CD14-positive monocyte (primary cell): ENCODE data around the gene EID2. TPM values are rescaled to one million over a fixed set of nuclear protein-coding genes. Genes with fewer than 3 reads are reported as not detected.

Experiments used
- DNase-seq, 3 donors: peaks; one replicate each; pipeline ENCODE4 v3.0.0-alpha.2; 2011 to 2022
- H2AFZ ChIP-seq: 2 replicates; pipeline ENCODE4 v1.6.0; 2012; ENCODE audit warnings: mild to moderate bottlenecking, low read depth, low read length, inconsistent platforms; ENCODE audit not compliant: insufficient read depth, poor library complexity, severe bottlenecking
- H3K27ac ChIP-seq, 2 donors: 1 replicate in 1 of 2; 2 replicates in 1 of 2; pipeline ENCODE4 v1.5.1; 2012 to 2013; ENCODE audit warnings: low read length in 2 of 2, control low read depth in 1 of 2, inconsistent platforms in 1 of 2, low read depth in 1 of 2, mild to moderate bottlenecking in 1 of 2
- H3K27me3 ChIP-seq, 2 donors: one replicate each; pipeline versions ENCODE4 v1.6.0 to v1.6.1; 2011 to 2013; ENCODE audit warnings: low read length in 2 of 2; ENCODE audit not compliant: control insufficient read depth in 2 of 2, insufficient read depth in 2 of 2
- H3K36me3 ChIP-seq, 2 donors: replicated peaks in 1 of 2; 1 replicate in 1 of 2; 2 replicates in 1 of 2; pipeline versions ENCODE4 v1.5.1 to v1.6.1; 2012 to 2013; ENCODE audit warnings: low read length in 2 of 2, control low read depth in 1 of 2, inconsistent platforms in 1 of 2, mild to moderate bottlenecking in 1 of 2; ENCODE audit not compliant: insufficient read depth in 2 of 2, control insufficient read depth in 1 of 2
- H3K4me1 ChIP-seq, 2 donors: 1 replicate in 1 of 2; 2 replicates in 1 of 2; pipeline versions ENCODE4 v1.5.1 to v1.6.1; 2012 to 2013; ENCODE audit warnings: low read length in 2 of 2, control low read depth in 1 of 2, inconsistent platforms in 1 of 2, mild to moderate bottlenecking in 1 of 2, moderate library complexity in 1 of 2; ENCODE audit not compliant: insufficient read depth in 2 of 2, control insufficient read depth in 1 of 2
- H3K4me2 ChIP-seq: replicated peaks from 2 replicates; pipeline ENCODE3; 2012; ENCODE audit warnings: low read length, moderate library complexity, mild to moderate bottlenecking; ENCODE audit not compliant: poor library complexity, severe bottlenecking; ENCODE audit errors: extremely low read depth
- H3K4me3 ChIP-seq, 3 experiments: fragments of 200-600 bp in 1 of 3; sonication (generic) in 1 of 3; replicated peaks in 1 of 3; 1 replicate in 2 of 3; 2 replicates in 1 of 3; pipeline ENCODE4 v1.5.1; 2011 to 2013; ENCODE audit warnings: low read length in 3 of 3, mild to moderate bottlenecking in 3 of 3, control low read depth in 2 of 3, low read depth in 2 of 3, inconsistent platforms in 1 of 3, moderate library complexity in 1 of 3
- H3K79me2 ChIP-seq: 2 replicates; pipeline ENCODE4 v1.6.0; 2012; ENCODE audit warnings: mild to moderate bottlenecking, control low read depth, inconsistent platforms, low read length, moderate library complexity; ENCODE audit not compliant: insufficient read depth
- H3K9ac ChIP-seq: 2 replicates; pipeline ENCODE4 v1.6.0; 2017; ENCODE audit warnings: low read length, mild to moderate bottlenecking; ENCODE audit not compliant: insufficient read depth, poor library complexity, severe bottlenecking
- H3K9me3 ChIP-seq, 2 donors: replicated peaks in 1 of 2; 1 replicate in 1 of 2; 2 replicates in 1 of 2; pipeline versions ENCODE4 v1.5.1 to v1.6.1; 2012 to 2013; ENCODE audit warnings: low read length in 2 of 2, control low read depth in 1 of 2; ENCODE audit not compliant: control insufficient read depth in 1 of 2, insufficient read depth in 1 of 2
- H4K20me1 ChIP-seq: 2 replicates; pipeline ENCODE4 v1.6.0; 2012; ENCODE audit warnings: mild to moderate bottlenecking, low read length, control low read depth, moderate library complexity; ENCODE audit not compliant: insufficient read depth
- H3K27ac Mint-ChIP-seq, 7 donors: one replicate each; pipeline ENCODE4 v1.8.0; 2020; ENCODE audit warnings: mild to moderate bottlenecking in 7 of 7, mixed read lengths in 7 of 7, moderate library complexity in 6 of 7, inconsistent platforms in 2 of 7
- H3K27me3 Mint-ChIP-seq, 3 donors: one replicate each; pipeline ENCODE4 v1.8.0; 2021 to 2022; ENCODE audit warnings: low read depth in 3 of 3, mild to moderate bottlenecking in 3 of 3, mixed read lengths in 3 of 3, moderate library complexity in 3 of 3, inconsistent platforms in 1 of 3
- H3K36me3 Mint-ChIP-seq, 2 donors: one replicate each; pipeline ENCODE4 v1.8.0; 2020; ENCODE audit warnings: mixed read lengths in 2 of 2, inconsistent platforms in 1 of 2, mild to moderate bottlenecking in 1 of 2
- H3K4me1 Mint-ChIP-seq: one replicate; pipeline ENCODE4 v1.8.0; 2020; ENCODE audit warnings: mild to moderate bottlenecking, mixed read lengths
- H3K4me3 Mint-ChIP-seq, 2 donors: one replicate each; pipeline ENCODE4 v1.8.0; 2020; ENCODE audit warnings: mild to moderate bottlenecking in 2 of 2, mixed read lengths in 2 of 2, moderate library complexity in 1 of 2
- H3K9me3 Mint-ChIP-seq, 7 donors: one replicate each; pipeline ENCODE4 v1.8.0; 2020 to 2022; ENCODE audit warnings: mixed read lengths in 7 of 7, mild to moderate bottlenecking in 6 of 7, moderate library complexity in 6 of 7, inconsistent platforms in 2 of 7
- CTCF ChIP-seq: fragments of 200-600 bp; IDR thresholded peaks from one replicate; pipeline ENCODE4 v1.8.0; 2022; ENCODE audit warnings: antibody characterized with exemption, mild to moderate bottlenecking
- WGBS: methylation state at CpG from one replicate; pipeline ENCODE4 v1.1.5; 2013; ENCODE audit warnings: missing lambda C conversion rate; ENCODE audit not compliant: insufficient coverage; 5-methylcytosine and 5-hydroxymethylcytosine counted together
- intact Hi-C, 2 donors: fragments of 100-400 bp; cut with micrococcal nuclease; formaldehyde crosslinking; loops; one replicate each; pipeline versions ENCODE4 v1.15.0 to v1.15.1; 2023
- polyA plus RNA-seq, 3 donors: library from polyadenylated mRNA; depleted of rRNA in 1 of 3; unstranded in 2 of 3; stranded (reverse) in 1 of 3; fragments of 300-500 nt in 2 of 3; fragments of >200 nt in 1 of 3; fragmentation: Illumina TruSeq in 2 of 3; gene quantifications; 1 replicate in 2 of 3; 2 replicates in 1 of 3; pipeline ENCODE4 v1.2.3, GENCODE V29; 2012 to 2021
- small RNA-seq: library from RNA; depleted of rRNA; stranded (forward); fragments of <200 nt; gene quantifications from one replicate; pipeline ENCODE3, GENCODE V24; 2012; ENCODE audit warnings: low read depth; ENCODE audit not compliant: insufficient read length

EID2 gene
- polyA plus RNA-seq, 3 donors: 5.8 to 20.4 (median 12.5) TPM

GRCh38 chr19:39492225-39492624 lies 47.7 kb downstream of the EID2 start:
- WGBS: 90% methylated on average over 2 of the region's 6 CpGs
- H3K4me2 ChIP-seq: no peak overlapping the region

GRCh38 chr19:39489756-39490155 lies 50.2 kb downstream of the EID2 start:
- 92% methylated on average over 6 of the region's 10 CpGs for WGBS
- Histone ChIP-seq H3K36me3 (peaks cover 50 to 63% of the 10 kb centered on the region in 2 donors), H2AFZ (no peak overlapping the region), H3K9me3 (no peaks in the 10 kb centered on the region), H3K79me2 (no peaks in the 10 kb centered on the region), H4K20me1 (no peaks in the 10 kb centered on the region), H3K9ac (no peak overlapping the region), H3K4me3 (no peak overlapping the region), H3K4me1 (no peaks in the 10 kb centered on the region), H3K27ac (no peak overlapping the region), H3K4me2 (no peak overlapping the region), H3K27me3 (no peaks in the 10 kb centered on the region)
- peaks cover 0 to 4% (median 0%) of the 10 kb centered on the region in 3 donors for H3K27me3 Mint-ChIP-seq
- peaks cover 47 to 66% of the 10 kb centered on the region in 2 donors for H3K36me3 Mint-ChIP-seq
- H3K27ac Mint-ChIP-seq: peak overlapping the region in 2 of 7 donors; percentile 30 to 72
- no peaks in the 10 kb centered on the region for H3K9me3 Mint-ChIP-seq
- intact Hi-C loops: loop anchor here in 1 of 2 donors (10.0 kb wide), 1 partner anchor 185 kb away; no protein-coding TSS in a partner anchor
- H3K4me3 Mint-ChIP-seq: no peak overlapping the region
- DNase-seq: no peak
- no peaks in the 10 kb centered on the region for H3K4me1 Mint-ChIP-seq
- no peak for TF ChIP-seq CTCF

More at GRCh38 chr19:39492225-39492624, 47.7 kb downstream of the EID2 start:
- Histone ChIP-seq H3K36me3 (peaks cover 31 to 39% of the 10 kb centered on the region in 2 donors), H3K9me3 (no peaks in the 10 kb centered on the region), H3K9ac (no peak overlapping the region), H3K79me2 (no peaks in the 10 kb centered on the region), H3K27ac (no peak overlapping the region), H3K27me3 (peaks cover under 1 to 7% of the 10 kb centered on the region in 2 donors), H3K4me3 (no peak overlapping the region), H2AFZ (no peak overlapping the region), H3K4me1 (no peaks in the 10 kb centered on the region), H4K20me1 (no peaks in the 10 kb centered on the region)
- no peak for TF ChIP-seq CTCF
- H3K27ac Mint-ChIP-seq: no peak overlapping the region
- peaks cover 15 to 21% (median 19%) of the 10 kb centered on the region in 3 donors for H3K27me3 Mint-ChIP-seq
- H3K36me3 Mint-ChIP-seq: peaks cover 26 to 44% of the 10 kb centered on the region in 2 donors
- no peaks in the 10 kb centered on the region for H3K4me1 Mint-ChIP-seq
- H3K4me3 Mint-ChIP-seq: no peak overlapping the region
- intact Hi-C loops: loop anchor here in 1 of 2 donors (10.0 kb wide), 1 partner anchor 183 kb away; no protein-coding TSS in a partner anchor
- DNase-seq: no peak
- H3K9me3 Mint-ChIP-seq: peaks cover 0 to 4% (median 0%) of the 10 kb centered on the region in 7 donors

Small RNA genes lying within 50 kb of the gene (small RNA-seq; reads per million reads assigned to genes)
- gene RPS29P24: not detected

Other genes with a start within 250 kb of the EID2 start
- gene IFNL1, start 243.8 kb downstream of the EID2 start, polyA plus RNA-seq: not detected
- gene LRFN1, start 219.3 kb downstream of the EID2 start, polyA plus RNA-seq: 1 to 10 TPM; 1.1 to 3.0 (median 1.9) TPM
- 1,000 to 10,000 TPM in 2 of 3 donors, 100 to 1,000 TPM in 1; 548 to 1,874 (median 1,536) TPM for gene GMFG, start 204.1 kb downstream of the EID2 start, polyA plus RNA-seq
- 10 to 100 TPM in 1 of 3 donors, 1 to 10 TPM in 2; 4.5 to 56.6 (median 5.6) TPM for gene SAMD4B, start 197.7 kb downstream of the EID2 start, polyA plus RNA-seq
- gene PAF1, start 149.1 kb downstream of the EID2 start, polyA plus RNA-seq: 10 to 100 TPM; 22.7 to 37.8 (median 25.2) TPM
- gene MED29, start 148.8 kb downstream of the EID2 start, polyA plus RNA-seq: 10 to 100 TPM; 35.8 to 38.2 (median 37.0) TPM
- 1,000 to 10,000 TPM in 1 of 3 donors, 100 to 1,000 TPM in 2; 473 to 2,084 (median 632) TPM for gene ZFP36, start 133.3 kb downstream of the EID2 start, polyA plus RNA-seq
- gene PLEKHG2, start 127.5 kb downstream of the EID2 start, polyA plus RNA-seq: 100 to 1,000 TPM in 1 of 3 donors, 1 to 10 TPM in 1, under 1 TPM in 1; 0.73 to 202 (median 1.2) TPM
- 1,000 to 10,000 TPM in 2 of 3 donors, 100 to 1,000 TPM in 1; 689 to 2,619 (median 1,038) TPM for gene RPS16, start 104.2 kb downstream of the EID2 start, polyA plus RNA-seq
- 10 to 100 TPM; 43.6 to 83.2 (median 50.7) TPM for gene SUPT5H, start 94.6 kb downstream of the EID2 start, polyA plus RNA-seq
- gene TIMM50, start 59.3 kb downstream of the EID2 start, polyA plus RNA-seq: 10 to 100 TPM; 22.0 to 54.6 (median 43.8) TPM
- gene DLL3, start 41.2 kb downstream of the EID2 start, polyA plus RNA-seq: not detected
- gene SELENOV, start 25.0 kb downstream of the EID2 start, polyA plus RNA-seq: not detected
- 1 to 10 TPM; 1.2 to 2.6 (median 2.4) TPM for gene EID2B, start 7.3 kb downstream of the EID2 start, polyA plus RNA-seq
- gene LGALS13, start 62.4 kb upstream of the EID2 start, polyA plus RNA-seq: not detected
- gene LGALS16, start 115.8 kb upstream of the EID2 start, polyA plus RNA-seq: not detected
- gene LGALS14, start 164.3 kb upstream of the EID2 start, polyA plus RNA-seq: not detected
- gene CLC, start 197.9 kb upstream of the EID2 start, polyA plus RNA-seq: 1 to 10 TPM in 1 of 3 donors, under 1 TPM in 1, not detected in 1; 0.82 to 1.9 TPM
- gene LEUTX, start 238.7 kb upstream of the EID2 start, polyA plus RNA-seq: not detected